Dendritic cell treated with granulocyte-macrophage colony-stimulating factor and Interleukin-4, amounts not matched to agents 40 ng/mL and 50 ng/mL, for 4 days (primary cell): Measurements from ENCODE around the gene DPAGT1.
"Not testable (repeated sequence)": the region's sequence is repeated elsewhere in the genome, so short reads cannot be mapped to it uniquely, and the experiment has no call there.

Experiments used
- H3K27ac Mint-ChIP-seq: one replicate; pipeline ENCODE4 v1.8.0; 2022; ENCODE audit warnings: mild to moderate bottlenecking, mixed read lengths
- H3K27me3 Mint-ChIP-seq: one replicate; pipeline ENCODE4 v1.8.0; 2022; ENCODE audit warnings: mild to moderate bottlenecking, mixed read lengths
- H3K36me3 Mint-ChIP-seq: one replicate; pipeline ENCODE4 v1.8.0; 2022; ENCODE audit warnings: low read depth, mixed read lengths
- H3K4me1 Mint-ChIP-seq: one replicate; pipeline ENCODE4 v1.8.0; 2022; ENCODE audit warnings: low read depth, mixed read lengths
- H3K4me3 Mint-ChIP-seq: one replicate; pipeline ENCODE4 v1.8.0; 2022; ENCODE audit warnings: mild to moderate bottlenecking, moderate library complexity, mixed read lengths
- H3K9me3 Mint-ChIP-seq: one replicate; pipeline ENCODE4 v1.8.0; 2022; ENCODE audit warnings: mixed read lengths
- intact Hi-C: fragments of 100-400 bp; cut with micrococcal nuclease; formaldehyde crosslinking; loops from one replicate; pipeline ENCODE4 v1.15.0; 2022

DPAGT1 gene

DNA sequence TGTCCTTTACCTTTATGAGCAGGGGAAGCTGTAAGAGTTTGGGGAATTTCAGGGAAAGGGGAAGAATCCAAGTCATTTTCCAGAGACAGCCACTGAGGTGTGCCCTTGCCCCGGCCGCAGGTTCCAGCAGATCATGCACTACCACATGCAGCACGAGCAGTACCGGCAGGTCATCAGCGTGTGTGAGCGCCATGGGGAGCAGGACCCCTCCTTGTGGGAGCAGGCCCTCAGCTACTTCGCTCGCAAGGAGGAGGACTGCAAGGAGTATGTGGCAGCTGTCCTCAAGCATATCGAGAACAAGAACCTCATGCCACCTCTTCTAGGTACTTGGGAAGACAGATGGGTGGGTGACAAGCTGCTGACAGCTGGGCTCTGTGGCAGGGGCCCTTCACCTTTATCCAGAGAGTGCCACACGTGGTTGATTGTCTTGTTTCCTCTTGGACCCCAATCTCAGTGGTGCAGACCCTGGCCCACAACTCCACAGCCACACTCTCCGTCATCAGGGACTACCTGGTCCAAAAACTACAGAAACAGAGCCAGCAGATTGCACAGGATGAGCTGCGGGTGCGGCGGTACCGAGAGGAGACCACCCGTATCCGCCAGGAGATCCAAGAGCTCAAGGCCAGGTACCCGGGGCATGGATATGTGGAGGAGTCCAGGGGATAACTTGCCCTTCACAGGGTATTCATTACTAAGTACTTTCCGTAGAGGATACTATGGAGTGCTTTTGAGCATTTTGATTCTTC is 22.8 kb downstream of the DPAGT1 start:
- H3K4me3 Mint-ChIP-seq: no peak overlapping the region
- H3K9me3 Mint-ChIP-seq: no peaks in the 10 kb centered on the region
- peaks cover 90% of the 10 kb centered on the region for H3K36me3 Mint-ChIP-seq
- no peaks in the 10 kb centered on the region for H3K27me3 Mint-ChIP-seq
- intact Hi-C loops: no loop called here
- H3K4me1 Mint-ChIP-seq: peaks cover 25% of the 10 kb centered on the region
- no peak overlapping the region for H3K27ac Mint-ChIP-seq

DNA sequence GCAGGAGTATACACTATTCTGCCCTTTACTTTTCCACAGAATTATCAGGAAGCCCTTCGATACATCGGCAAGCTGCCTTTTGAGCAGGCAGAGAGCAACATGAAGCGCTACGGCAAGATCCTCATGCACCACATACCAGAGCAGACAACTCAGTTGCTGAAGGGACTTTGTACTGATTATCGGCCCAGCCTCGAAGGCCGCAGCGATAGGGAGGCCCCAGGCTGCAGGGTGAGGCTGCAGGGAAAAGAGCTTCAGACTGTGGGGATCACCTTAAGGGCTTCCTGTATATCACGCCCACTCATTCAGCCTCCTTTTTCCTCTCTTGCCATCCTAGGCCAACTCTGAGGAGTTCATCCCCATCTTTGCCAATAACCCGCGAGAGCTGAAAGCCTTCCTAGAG is 23.8 kb downstream of the DPAGT1 start:
- no peaks in the 10 kb centered on the region for H3K27me3 Mint-ChIP-seq
- H3K4me1 Mint-ChIP-seq: peaks cover 25% of the 10 kb centered on the region
- intact Hi-C loops: no loop called here
- peaks cover 100% of the 10 kb centered on the region for H3K36me3 Mint-ChIP-seq
- H3K9me3 Mint-ChIP-seq: no peaks in the 10 kb centered on the region
- H3K4me3 Mint-ChIP-seq: no peak overlapping the region
- H3K27ac Mint-ChIP-seq: no peak overlapping the region

DNA sequence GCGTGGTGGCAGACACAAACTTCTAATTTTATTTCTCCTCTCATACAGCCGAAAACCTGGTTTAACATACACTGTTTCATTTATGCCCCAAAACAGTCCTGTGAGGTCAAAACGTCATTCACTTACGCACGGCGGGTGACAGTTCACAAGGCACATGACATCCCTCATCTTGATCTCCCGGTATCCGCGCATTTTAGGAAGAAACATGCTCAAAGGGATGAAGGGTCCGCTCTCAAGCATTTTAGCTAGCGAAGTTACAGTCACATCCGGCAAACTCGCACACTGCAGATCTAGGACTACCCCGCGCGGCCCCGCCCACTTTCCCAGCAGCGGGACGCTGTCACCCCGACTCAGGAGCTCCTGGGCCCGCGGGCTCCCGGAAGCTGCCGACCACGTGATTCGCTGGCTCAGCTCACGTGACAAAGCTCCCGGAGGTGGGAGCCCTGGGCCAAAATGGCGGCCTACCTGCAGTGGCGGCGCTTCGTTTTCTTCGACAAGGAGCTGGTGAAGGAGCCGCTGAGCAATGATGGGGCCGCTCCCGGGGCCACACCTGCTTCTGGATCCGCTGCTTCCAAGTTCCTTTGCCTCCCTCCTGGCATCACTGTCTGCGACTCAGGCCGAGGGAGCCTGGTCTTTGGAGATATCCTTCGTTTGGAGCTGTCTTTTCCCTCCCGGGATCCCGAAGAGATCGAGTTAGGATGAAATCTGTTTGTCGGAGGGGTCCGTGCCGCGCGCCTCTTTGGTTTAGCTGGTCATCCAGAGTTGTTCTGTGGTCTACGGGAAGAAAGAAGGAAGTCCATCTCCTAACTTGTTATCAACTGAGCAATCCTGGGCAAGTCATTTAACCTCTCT is 34.1 kb downstream of the DPAGT1 start, which contains the start of gene VPS11:
TSS of gene VPS11 (plus strand) at position 448 of the 852 bp plus-strand sequence. CDS start at position 454, 6 bp downstream.
- H3K27ac Mint-ChIP-seq: peak within 1 kb of the TSS; percentile 94
- H3K4me1 Mint-ChIP-seq: peaks cover 30% of the 10 kb centered on the region
- H3K27me3 Mint-ChIP-seq: no peaks in the 10 kb centered on the region
- intact Hi-C loops: loop anchor here (1.0 kb wide), 1 partner anchor 10 kb away; the partner anchor contains the start of gene HYOU1
- peak within 1 kb of the TSS; percentile 82 for H3K4me3 Mint-ChIP-seq
- peaks cover 52% of the 10 kb centered on the region for H3K36me3 Mint-ChIP-seq
- no peaks in the 10 kb centered on the region for H3K9me3 Mint-ChIP-seq

DNA sequence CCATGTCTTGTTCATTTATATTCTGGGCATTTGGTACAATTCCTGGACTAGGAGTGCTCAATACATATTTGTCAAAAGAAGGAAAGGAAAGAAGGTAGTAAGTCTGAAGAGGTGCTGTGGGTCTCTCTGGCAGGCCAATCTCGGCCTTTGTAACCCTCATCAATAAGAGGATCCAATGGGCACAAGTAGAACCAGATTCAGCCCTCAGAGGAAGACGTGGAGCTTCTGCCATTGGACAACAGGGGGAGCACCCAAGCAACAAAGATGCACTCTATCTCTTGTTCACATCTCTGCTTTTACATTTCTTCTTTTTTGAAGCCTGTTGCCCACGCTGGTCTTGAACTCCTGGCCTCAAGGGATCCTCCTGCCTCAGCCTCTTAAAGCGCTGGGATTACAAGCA is 36.3 kb downstream of the DPAGT1 start:
- Mint-ChIP-seq H3K4me1 (peaks cover 30% of the 10 kb centered on the region), H3K27me3 (no peaks in the 10 kb centered on the region), H3K27ac (no peak overlapping the region), H3K9me3 (no peaks in the 10 kb centered on the region), H3K4me3 (no peak overlapping the region), H3K36me3 (peaks cover 42% of the 10 kb centered on the region)
- intact Hi-C loops: no loop called here

DNA sequence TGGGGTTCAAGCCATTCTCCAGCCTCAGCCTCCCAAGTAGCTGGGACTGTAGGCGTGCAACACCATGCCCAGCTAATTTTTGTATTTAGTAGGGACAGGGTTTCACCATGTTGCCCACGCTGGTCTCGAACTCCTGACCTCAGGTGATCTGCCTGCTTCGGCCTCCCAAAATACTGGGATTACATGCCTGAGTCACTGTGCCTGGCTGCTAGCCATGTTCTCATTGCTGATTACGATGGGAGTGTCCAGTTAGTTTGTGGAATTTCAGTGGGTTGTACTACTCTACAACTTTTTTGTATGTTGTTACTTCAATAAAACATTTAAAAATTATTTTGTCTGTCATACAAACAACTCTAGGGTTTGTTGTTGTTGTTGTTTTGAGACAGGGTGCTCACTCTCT is 38.9 kb downstream of the DPAGT1 start:
- H3K36me3 Mint-ChIP-seq: peaks cover 31% of the 10 kb centered on the region

DNA sequence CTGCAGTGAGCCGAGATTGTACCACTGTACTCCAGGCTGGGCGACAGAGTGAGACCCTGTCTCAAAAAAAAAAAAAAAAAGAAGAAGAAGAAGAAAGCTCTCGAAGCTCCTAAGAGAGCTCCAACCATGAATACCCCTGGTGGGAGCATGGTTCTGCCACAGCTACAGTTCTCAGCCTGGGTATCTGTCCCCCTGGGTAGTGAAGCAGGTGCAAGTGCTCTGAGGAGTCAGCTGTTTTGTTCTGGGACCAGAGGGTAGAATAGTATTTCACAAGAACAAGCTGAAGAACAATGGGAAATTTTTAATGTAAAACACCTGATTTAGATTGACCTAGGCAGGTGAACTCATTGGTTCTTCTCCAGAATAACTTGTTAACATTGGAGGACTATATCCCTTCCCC is 40.4 kb downstream of the DPAGT1 start:
- intact Hi-C loops: no loop called here
- no peak overlapping the region for H3K4me3 Mint-ChIP-seq

More for the DNA sequence above, 38.9 kb downstream of the DPAGT1 start:
- no peaks in the 10 kb centered on the region for H3K27me3 Mint-ChIP-seq
- intact Hi-C loops: no loop called here
- H3K4me3 Mint-ChIP-seq: no peak overlapping the region
- peaks cover 30% of the 10 kb centered on the region for H3K4me1 Mint-ChIP-seq
- no peaks in the 10 kb centered on the region for H3K9me3 Mint-ChIP-seq
- no peak overlapping the region for H3K27ac Mint-ChIP-seq

DNA sequence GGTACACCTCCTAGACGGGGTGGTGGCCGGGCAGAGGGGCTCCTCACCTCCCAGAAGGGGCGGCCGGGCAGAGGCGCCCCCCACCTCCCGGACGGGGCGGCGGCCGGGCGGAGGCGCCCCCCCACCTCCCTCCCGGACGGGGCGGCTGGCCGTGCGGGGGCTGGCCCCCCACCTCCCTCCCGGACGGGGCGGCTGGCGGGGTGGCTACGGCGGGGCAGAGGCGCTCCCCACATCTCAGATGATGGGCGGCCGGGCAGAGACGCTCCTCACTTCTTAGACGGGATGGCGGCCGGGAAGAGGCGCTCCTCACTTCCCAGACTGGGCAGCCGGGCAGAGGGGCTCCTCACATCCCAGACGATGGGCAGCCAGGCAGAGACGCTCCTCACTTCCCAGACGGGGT is 42.5 kb downstream of the DPAGT1 start:
- H3K9me3 Mint-ChIP-seq, intact Hi-C loops, H3K27ac Mint-ChIP-seq, H3K27me3 Mint-ChIP-seq, H3K4me3 Mint-ChIP-seq: not testable (repeated sequence)
- H3K4me1 Mint-ChIP-seq: peaks cover 37% of the 10 kb centered on the region
- peaks cover 57% of the 10 kb centered on the region for H3K36me3 Mint-ChIP-seq

More for the DNA sequence above, 40.4 kb downstream of the DPAGT1 start:
- Mint-ChIP-seq H3K27ac (no peak overlapping the region), H3K4me1 (peaks cover 28% of the 10 kb centered on the region), H3K9me3 (no peaks in the 10 kb centered on the region), H3K27me3 (no peaks in the 10 kb centered on the region), H3K36me3 (peaks cover 39% of the 10 kb centered on the region)

DNA sequence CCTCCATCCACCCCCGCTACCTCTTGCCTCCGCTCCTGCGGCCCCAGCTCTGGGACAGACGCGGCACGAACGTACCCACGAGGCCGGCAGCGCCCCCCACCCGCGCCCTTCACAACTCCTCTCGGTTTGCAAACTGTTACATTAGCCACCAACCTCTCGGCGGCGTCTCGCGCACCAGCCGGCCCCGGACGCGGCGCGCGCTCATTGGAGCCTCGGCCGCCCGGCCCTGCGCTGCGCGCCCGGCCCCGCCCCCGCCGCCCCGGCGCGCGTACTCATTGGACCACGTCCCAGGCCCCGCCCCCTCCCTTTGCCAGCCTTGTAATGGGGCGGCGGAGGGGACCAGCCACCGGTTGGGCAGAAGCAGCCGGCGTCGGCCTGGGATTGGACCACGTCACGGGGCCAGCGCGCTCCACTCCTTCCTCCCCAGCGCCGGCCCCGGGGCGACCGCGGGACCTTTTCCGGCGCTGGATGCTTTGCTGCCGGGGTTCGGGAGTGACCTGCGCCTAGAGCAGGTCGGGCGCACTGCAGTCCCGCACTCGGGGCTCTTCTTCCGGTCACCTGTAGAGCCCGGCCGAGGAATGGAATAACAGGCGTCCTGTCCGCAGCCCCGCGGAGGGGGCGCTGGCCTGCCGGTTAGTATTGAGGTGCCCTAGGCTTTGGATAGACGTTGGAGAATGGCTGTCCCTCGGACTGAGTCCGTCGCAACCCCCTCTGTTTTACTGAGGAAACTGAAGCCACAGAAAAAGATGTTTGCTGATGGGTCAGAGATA is 44.5 kb downstream of the DPAGT1 start, which contains the start of gene HYOU1:
TSS of gene HYOU1 (minus strand) at position 206 of the 770 bp plus-strand sequence. CDS start 1,045 bp downstream, outside the sequence.
- intact Hi-C loops: loop anchor here (1.0 to 2.0 kb wide), 4 partner anchors 10 to 60 kb away; partner anchors contain the start of genes HMBS and VPS11
- Mint-ChIP-seq H3K36me3 (peaks cover 70% of the 10 kb centered on the region), H3K4me3 (peak within 1 kb of the TSS; percentile 94), H3K9me3 (no peaks in the 10 kb centered on the region), H3K27ac (peak within 1 kb of the TSS; percentile 89), H3K4me1 (peaks cover 50% of the 10 kb centered on the region), H3K27me3 (no peaks in the 10 kb centered on the region)

DNA sequence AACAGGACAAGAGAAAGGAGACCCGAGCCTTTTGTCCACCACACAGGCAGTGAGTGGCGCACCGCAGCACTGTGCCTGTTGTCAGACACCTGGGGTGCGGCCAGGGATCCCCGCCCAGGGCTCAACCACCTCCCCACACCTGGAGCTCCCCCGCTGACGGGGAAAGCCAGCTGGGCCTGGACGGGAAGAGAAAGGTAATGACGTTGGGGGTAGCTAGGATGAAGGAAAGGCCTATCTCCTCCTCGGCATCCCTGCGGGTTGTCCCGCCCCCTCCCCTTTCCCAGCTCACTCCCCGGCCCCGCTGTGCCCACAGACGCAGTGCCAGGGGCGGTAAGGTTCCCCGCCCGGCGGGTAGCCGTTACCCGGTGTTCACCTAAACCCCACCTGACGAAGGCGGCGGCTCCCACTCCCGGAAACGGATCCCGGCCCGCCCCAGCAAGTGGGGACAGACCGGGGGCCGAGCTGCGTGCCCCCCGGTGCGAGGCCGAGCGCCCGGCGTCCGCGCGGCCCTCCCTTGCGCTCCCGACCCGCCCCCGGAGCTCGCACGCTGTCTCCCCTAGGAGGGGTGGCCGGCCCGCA is 45.1 kb downstream of the DPAGT1 start:
- H3K27me3 Mint-ChIP-seq: no peaks in the 10 kb centered on the region
- H3K4me1 Mint-ChIP-seq: peaks cover 50% of the 10 kb centered on the region
- H3K27ac Mint-ChIP-seq: peak overlapping the region; percentile 89
- intact Hi-C loops: loop anchor here (2.0 kb wide), 1 partner anchor 60 kb away; no protein-coding TSS in a partner anchor
- H3K4me3 Mint-ChIP-seq: peak overlapping the region; percentile 90
- H3K36me3 Mint-ChIP-seq: peaks cover 70% of the 10 kb centered on the region
- H3K9me3 Mint-ChIP-seq: no peaks in the 10 kb centered on the region

DNA sequence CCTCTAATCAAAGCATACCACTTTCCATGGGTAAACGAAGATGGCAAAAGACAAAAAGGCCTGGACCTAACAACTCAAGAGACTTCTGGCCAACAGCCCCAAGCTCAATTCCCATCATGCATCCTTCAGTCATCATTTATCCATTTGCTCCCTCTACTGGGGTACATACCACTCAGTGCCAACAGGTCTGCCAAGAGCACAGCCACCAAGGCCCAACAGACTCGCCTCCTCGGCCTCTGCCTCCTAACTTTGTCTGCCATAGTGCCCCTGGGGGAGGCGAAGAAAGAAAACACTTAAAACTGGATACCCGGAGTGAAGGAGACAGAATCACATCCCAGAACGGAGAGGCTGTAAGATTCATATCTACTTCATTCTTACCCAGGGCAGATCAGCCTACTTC is 45.8 kb downstream of the DPAGT1 start:
- peak overlapping the region; percentile 90 for H3K4me3 Mint-ChIP-seq
- no peaks in the 10 kb centered on the region for H3K9me3 Mint-ChIP-seq
- intact Hi-C loops: loop anchor here (2.0 kb wide), 1 partner anchor 59 kb away; no protein-coding TSS in a partner anchor
- peaks cover 50% of the 10 kb centered on the region for H3K4me1 Mint-ChIP-seq
- peaks cover 71% of the 10 kb centered on the region for H3K36me3 Mint-ChIP-seq
- H3K27me3 Mint-ChIP-seq: no peaks in the 10 kb centered on the region
- H3K27ac Mint-ChIP-seq: peak overlapping the region; percentile 89

DNA sequence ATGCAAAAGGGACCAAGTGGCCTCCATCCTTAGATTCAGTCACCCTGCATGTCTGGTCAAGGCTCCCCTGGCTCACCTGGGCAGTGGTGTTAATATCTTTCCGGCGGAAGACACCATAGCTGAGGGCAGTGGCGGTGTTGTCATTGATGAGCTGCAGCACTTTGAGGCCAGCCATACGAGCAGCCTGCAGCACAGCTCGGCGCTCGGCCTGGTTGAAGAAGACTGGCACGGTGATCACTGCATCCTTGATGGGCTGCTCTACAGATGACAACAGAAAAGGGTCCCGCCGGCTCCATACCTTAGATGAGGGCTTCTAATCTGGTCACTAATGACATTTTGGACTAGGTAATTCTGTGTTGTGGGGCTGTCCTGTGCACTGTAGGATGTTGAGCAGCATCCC is 47.2 kb downstream of the DPAGT1 start:
- Mint-ChIP-seq H3K27me3 (no peaks in the 10 kb centered on the region), H3K4me3 (no peak overlapping the region), H3K4me1 (peaks cover 47% of the 10 kb centered on the region), H3K36me3 (peaks cover 79% of the 10 kb centered on the region), H3K27ac (no peak overlapping the region), H3K9me3 (no peaks in the 10 kb centered on the region)
- intact Hi-C loops: no loop called here

DNA sequence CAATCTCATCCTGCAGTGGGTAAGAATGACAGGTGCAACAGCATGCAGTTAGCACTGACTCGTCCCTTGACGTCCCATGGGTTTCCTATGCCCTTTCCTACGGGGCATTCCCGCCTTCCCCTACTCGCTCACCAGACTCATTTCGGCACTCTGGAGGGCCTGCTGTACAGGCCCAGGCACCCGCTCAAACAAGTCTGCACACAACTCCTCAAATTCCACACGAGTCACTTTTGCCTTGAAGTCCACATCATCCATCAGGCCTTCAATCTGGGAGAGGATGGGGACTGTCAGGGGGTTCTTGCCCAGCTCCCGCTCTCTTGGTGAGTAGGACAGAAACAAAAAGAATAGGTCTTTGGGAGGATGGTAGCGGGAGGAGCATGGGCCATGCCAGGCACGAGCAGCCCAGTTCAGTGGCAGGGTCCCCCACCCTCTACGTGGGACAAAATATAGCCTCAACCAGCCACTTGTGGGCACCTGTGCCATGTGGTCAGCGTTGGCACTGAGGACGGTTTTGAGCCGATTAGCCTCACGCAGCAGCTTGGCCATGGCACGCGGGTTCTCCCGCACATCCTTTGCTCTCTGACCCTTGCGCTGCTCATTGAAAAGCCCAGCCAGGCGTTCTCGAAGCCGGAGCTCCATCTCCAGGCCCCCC is 49.4 kb downstream of the DPAGT1 start:
- Mint-ChIP-seq H3K27ac (no peak overlapping the region), H3K4me3 (no peak overlapping the region), H3K9me3 (no peaks in the 10 kb centered on the region), H3K4me1 (peaks cover 35% of the 10 kb centered on the region), H3K27me3 (no peaks in the 10 kb centered on the region), H3K36me3 (peaks cover 96% of the 10 kb centered on the region)
- intact Hi-C loops: no loop called here
